Right renal pelvis (tissue), 4 donors: ENCODE measurements around the gene IRS2. TPM values are rescaled to one million over a fixed set of nuclear protein-coding genes. Genes with fewer than 3 reads are reported as not detected.

Experiments used
- DNase-seq, 4 donors: peaks; one replicate each; pipeline ENCODE4 v3.0.0-alpha.2; 2013; ENCODE audit warnings: low read depth in 4 of 4, low spot score in 3 of 4, missing footprints in 1 of 4
- polyA plus RNA-seq, 4 donors: library from polyadenylated mRNA; unstranded; fragments of 120-200 nt; gene quantifications; one replicate each; pipeline ENCODE4 v1.2.1, GENCODE V29; 2013; ENCODE audit not compliant: insufficient read length in 4 of 4

IRS2 gene
- polyA plus RNA-seq, 4 donors = 11.4 to 14.9 (median 12.1) TPM

DNA sequence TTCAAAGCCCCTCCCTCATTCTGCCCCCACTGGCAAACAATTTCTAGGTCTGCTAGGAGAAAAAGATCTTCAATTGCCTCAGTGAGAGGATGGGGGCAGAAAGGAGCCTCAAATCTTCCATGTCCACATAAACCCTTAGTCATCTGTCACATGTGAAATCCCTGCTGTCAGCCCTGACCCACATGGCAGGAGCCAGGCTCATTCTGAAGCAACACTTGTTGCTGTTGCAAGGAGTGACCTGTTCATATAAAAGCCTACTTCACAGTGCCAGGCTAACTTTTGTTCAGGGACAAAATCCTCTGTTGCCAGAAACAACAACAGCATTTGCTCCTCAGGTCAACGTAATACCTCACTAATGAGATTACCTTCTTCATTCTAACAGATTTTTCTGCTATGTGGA is 70.5 kb downstream of the IRS2 start:
- DNase-seq = no peak

GRCh38 chr13:109713681-109714080 is 72.7 kb downstream of the IRS2 start:
- DNase-seq = no peak

DNA sequence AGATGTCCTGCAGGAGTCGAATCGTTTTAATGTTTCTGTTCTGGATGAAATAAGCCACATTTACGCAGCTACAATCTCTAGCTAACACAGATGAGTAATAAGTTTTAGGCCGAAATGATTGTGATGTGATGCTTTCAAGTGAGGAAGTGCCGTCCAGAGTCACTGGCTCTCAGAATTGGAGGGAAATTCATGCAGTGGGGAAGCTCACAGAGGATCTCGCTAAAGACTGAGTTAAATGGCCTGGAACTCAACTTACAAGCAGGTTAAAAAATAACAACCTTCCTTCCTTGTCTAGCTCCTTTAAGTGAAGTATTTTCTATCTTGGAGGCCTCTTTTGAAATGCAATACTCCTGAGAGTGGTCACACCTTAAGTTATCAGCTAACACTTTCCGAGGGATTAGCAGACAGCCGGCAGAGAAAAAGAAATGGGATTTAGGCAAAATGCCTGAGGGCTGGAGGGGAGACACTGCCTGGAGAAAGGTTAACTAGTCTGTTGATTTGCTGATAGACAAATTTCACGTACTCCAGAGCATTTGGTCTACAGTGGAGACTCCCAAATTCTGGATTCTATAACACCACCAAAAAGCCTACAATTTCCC is 74.2 kb downstream of the IRS2 start:
- DNase-seq = no peak

DNA sequence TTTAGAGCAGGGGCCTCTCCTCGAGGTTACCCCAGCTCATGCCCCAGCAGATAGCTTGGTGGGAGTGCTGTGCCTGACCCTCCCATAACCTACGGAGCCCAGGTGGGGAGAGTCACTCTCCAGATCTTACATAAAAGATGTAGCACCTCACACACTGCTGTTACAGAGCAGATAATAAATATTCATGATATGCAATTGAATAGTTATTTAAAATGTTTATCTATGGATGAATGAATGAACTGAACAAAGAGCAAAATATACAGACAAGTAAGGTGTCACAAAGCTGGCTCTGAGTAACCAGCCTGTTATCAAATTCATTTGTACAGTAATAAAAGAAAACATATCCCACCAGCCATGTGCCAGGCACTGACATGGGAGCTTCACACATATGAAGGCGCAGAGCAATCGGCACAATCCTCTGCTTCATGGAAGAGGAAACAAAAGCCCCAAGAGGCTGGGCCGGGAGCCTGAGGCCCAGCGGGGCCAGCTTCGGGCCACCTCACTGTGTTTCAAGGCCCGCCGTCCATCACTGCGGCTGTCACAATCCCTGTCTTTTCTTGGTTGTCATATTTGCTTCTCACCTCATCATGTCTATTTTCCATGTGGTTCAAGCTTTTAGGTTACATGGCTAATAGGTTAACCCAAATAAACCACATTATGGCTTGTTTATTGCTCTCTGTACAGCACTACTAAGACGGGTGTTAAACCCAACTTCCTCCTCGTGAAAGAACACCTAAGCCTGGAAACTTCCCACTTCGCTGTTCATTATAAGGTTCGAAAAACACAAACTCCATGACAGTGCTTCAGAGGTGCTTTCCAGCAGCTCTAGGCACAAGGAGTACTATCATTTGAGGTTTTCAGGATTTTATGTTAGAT is 78.4 kb downstream of the IRS2 start:
- no peak for DNase-seq

- DNase-seq = no peak
Measured at GRCh38 chr13:109707044-109707741, 79.2 kb downstream of the IRS2 start.

GRCh38 chr13:109706015-109706715 is 80.2 kb downstream of the IRS2 start:
- no peak for DNase-seq

DNA sequence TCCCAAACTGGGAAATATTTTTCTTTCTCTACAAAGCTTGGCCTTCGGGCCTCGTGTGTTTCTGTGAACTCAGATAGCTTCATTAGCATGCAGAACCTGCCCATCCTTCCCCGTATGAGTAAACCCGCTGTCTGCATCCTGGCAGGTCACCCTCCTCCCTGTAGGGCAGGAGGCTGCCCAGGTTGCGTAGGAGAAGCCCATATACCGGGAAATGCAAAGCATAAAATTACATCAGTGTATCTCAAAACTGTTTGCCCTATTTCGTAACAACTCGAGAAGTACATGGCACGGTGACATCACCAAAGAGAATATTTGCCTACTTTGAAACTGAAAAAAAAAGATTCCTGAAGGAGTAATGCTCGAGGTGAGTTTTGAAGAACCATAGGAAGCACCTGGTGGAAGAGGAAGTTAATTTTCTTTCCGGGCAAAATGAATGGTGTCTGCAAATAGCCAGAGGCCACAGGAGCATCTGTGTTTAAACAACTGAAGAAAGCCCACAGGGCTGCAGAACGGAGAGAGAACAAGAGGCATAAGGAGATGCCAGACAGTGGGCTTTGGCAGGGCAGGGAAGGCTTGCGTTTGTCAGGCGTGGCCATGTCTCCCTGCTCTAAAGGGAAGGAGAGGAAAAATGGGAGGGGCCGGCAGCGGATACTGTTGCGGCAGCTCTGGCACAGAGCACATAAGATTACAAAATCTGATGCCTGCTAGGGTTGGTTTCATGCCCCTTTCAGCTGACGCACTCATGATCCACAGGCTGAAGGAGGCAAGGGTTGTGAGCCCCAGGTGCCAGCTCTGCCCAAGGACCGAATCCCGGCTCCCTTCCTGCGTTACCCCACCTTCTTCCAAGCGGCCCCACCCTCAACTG is 81.4 kb downstream of the IRS2 start:
- DNase-seq = no peak

DNA sequence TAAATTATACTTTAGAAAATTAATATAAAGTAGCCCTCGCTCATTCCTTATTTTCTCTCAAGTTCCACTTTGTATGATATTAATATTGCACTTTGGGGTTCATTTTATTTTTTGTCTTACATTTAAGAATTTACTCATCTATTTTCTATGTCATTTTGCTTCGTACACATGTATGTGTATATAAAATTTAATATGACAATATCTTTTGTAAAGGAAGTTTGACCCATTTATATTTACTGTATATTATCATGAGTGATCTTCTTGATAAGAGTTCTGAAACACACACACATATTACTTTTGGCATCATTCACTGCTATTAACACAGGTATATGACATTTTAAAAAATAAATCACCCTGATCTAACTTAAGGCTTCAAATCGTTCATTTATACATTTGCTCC is 83.1 kb downstream of the IRS2 start:
- DNase-seq = no peak
